Smooth muscle cell (in vitro differentiated cells): ENCODE measurements around the gene TMEM81. TPM values are rescaled to one million over a fixed set of nuclear protein-coding genes. Genes with fewer than 3 reads are reported as not detected.

Source experiments
- DNase-seq: peaks from one replicate; lab custom pipeline; 2025; ENCODE audit not compliant: unreplicated experiment; lab: John Stamatoyannopoulos, UW
- H2AFZ ChIP-seq: fragments of 200-600 bp; sonication (generic); 2 replicates; pipeline ENCODE4 v1.6.0; 2016; ENCODE audit warnings: antibody characterized with exemption, low read depth, mild to moderate bottlenecking
- H3F3A ChIP-seq: fragments of 200-600 bp; sonication (generic); 2 replicates; pipeline ENCODE4 v1.6.0; 2017; ENCODE audit warnings: antibody characterized with exemption, low read depth
- H3K27ac ChIP-seq: fragments of 200-600 bp; sonication (generic); 2 replicates; pipeline ENCODE4 v1.5.1; 2016; ENCODE audit warnings: low read depth, mild to moderate bottlenecking
- H3K27me3 ChIP-seq: fragments of 200-600 bp; sonication (generic); 2 replicates; pipeline ENCODE4 v1.6.1; 2016; ENCODE audit warnings: low read depth, mild to moderate bottlenecking
- H3K36me3 ChIP-seq: fragments of 200-600 bp; sonication (generic); 2 replicates; pipeline ENCODE4 v1.5.1; 2016; ENCODE audit warnings: low read depth
- H3K4me1 ChIP-seq: fragments of 200-600 bp; sonication (generic); 2 replicates; pipeline ENCODE4 v1.5.1; 2016; ENCODE audit warnings: low read depth
- H3K4me2 ChIP-seq: fragments of 200-600 bp; sonication (generic); 2 replicates; pipeline ENCODE4 v1.6.0; 2016; ENCODE audit warnings: mild to moderate bottlenecking
- H3K4me3 ChIP-seq: fragments of 200-600 bp; sonication (generic); 2 replicates; pipeline ENCODE4 v1.5.1; 2016; ENCODE audit warnings: mild to moderate bottlenecking
- H3K79me2 ChIP-seq: fragments of 200-600 bp; sonication (generic); 2 replicates; pipeline ENCODE4 v1.6.0; 2016; ENCODE audit warnings: low read depth, mild to moderate bottlenecking
- H3K9ac ChIP-seq: fragments of 200-600 bp; sonication (generic); 2 replicates; pipeline ENCODE4 v1.6.0; 2016; ENCODE audit warnings: low read depth
- H3K9me3 ChIP-seq: fragments of 200-600 bp; sonication (generic); replicated peaks from 2 replicates; pipeline ENCODE4 v1.5.1; 2016; ENCODE audit warnings: low read depth
- H4K20me1 ChIP-seq: fragments of 200-600 bp; sonication (generic); 2 replicates; pipeline ENCODE4 v1.6.0; 2016; ENCODE audit warnings: low read depth
- WGBS: methylation state at CpG from one replicate; pipeline ENCODE4 v1.1.7; 2016; ENCODE audit warnings: low lambda C conversion rate; 5-methylcytosine and 5-hydroxymethylcytosine counted together
- polyA plus RNA-seq: library from polyadenylated mRNA; unstranded; fragments of >200 nt; fragmentation: Nextera tagmentation; extraction: Ambion mirVana; gene quantifications from 2 replicates; pipeline ENCODE4 v1.2.1, GENCODE V29; 2016
- total RNA-seq: library from RNA; depleted of rRNA; stranded (reverse); fragments of >200 nt; gene quantifications from 2 replicates; pipeline ENCODE4 v1.2.3, GENCODE V29; 2014
- TF ChIP-seq, protein P1 (sequence below): fragments of 200-600 bp; sonication (generic); IDR thresholded peaks from 2 replicates; pipeline ENCODE4 v1.5.1; 2017; ENCODE audit warnings: borderline replicate concordance, mild to moderate bottlenecking, antibody characterized with exemption; ENCODE audit not compliant: insufficient read depth, poor library complexity, severe bottlenecking

TMEM81 gene
- total and polyA plus RNA-seq, 2 experiments from 2014 or later = 1.8 to 1.9 TPM

DNA sequence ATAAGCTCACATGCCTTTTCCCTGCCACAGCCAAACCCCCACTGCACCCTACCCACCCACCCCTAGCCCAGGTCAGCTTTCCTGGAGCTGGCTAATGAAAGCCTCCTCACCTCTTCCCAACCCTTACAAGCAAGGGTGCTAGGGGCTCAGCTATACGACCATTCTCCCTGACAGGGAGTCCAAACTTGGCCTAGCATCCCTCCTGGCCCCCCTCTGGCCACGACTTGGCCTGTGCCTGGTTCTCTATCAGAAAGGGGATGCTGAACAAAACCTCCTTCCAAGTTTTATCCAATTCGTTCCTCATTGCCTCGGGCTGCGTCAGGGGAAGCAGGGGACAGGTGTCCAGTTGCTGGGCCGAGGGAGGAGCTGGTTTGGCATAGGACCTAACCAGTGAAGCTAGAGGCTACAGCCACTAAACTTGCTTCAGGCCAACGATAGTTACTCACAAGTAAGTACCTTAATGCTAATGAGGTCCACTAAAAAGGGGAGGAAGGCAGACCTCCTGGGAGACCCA is 8.6 kb downstream of the TMEM81 start:
- H3F3A ChIP-seq = no peaks in the 10 kb centered on the region
- H4K20me1 ChIP-seq = no peaks in the 10 kb centered on the region
- TF ChIP-seq, protein P1, sequence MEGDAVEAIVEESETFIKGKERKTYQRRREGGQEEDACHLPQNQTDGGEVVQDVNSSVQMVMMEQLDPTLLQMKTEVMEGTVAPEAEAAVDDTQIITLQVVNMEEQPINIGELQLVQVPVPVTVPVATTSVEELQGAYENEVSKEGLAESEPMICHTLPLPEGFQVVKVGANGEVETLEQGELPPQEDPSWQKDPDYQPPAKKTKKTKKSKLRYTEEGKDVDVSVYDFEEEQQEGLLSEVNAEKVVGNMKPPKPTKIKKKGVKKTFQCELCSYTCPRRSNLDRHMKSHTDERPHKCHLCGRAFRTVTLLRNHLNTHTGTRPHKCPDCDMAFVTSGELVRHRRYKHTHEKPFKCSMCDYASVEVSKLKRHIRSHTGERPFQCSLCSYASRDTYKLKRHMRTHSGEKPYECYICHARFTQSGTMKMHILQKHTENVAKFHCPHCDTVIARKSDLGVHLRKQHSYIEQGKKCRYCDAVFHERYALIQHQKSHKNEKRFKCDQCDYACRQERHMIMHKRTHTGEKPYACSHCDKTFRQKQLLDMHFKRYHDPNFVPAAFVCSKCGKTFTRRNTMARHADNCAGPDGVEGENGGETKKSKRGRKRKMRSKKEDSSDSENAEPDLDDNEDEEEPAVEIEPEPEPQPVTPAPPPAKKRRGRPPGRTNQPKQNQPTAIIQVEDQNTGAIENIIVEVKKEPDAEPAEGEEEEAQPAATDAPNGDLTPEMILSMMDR = no peak
- no peaks in the 10 kb centered on the region for H3K36me3 ChIP-seq
- H3K4me3 ChIP-seq = no peak overlapping the region
- WGBS = 77% methylated on average over 7 of the region's 7 CpGs
- no peaks in the 10 kb centered on the region for H3K9me3 ChIP-seq
- H3K9ac ChIP-seq = no peak overlapping the region
- no peak for DNase-seq
- no peak overlapping the region for H3K27ac ChIP-seq
- H2AFZ ChIP-seq = no peak overlapping the region
- H3K4me2 ChIP-seq = no peak overlapping the region
- H3K4me1 ChIP-seq = no peaks in the 10 kb centered on the region
- no peaks in the 10 kb centered on the region for H3K27me3 ChIP-seq
- H3K79me2 ChIP-seq = no peaks in the 10 kb centered on the region

DNA sequence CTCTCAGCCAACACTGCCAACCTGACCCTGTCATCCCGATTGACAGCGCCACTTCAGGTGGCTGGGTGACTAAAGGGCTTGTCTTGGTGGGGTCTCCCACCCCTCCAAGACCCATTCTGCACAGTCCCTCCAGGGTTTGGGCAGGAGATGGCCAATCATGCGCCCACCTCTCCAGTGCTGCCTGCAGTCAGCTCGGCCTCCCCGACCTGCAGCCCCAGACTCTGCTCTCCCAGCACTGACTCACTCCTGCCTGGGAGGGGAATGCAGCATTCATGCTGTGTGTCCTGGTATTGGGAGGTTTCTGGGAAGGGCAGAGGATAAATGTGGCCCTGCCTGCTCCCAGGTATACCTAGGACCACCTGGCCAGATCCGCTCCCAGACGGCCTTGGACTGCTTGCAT is 9.7 kb downstream of the TMEM81 start:
- Histone ChIP-seq H3K4me2 (no peak overlapping the region), H3K9ac (no peak overlapping the region), H3K36me3 (no peaks in the 10 kb centered on the region), H3F3A (no peaks in the 10 kb centered on the region), H3K9me3 (no peaks in the 10 kb centered on the region), H3K4me1 (no peaks in the 10 kb centered on the region), H3K4me3 (no peak overlapping the region), H3K79me2 (no peaks in the 10 kb centered on the region), H2AFZ (no peak overlapping the region), H3K27me3 (no peaks in the 10 kb centered on the region), H3K27ac (no peak overlapping the region), H4K20me1 (no peaks in the 10 kb centered on the region)
- DNase-seq = no peak
- WGBS = 88% methylated on average over 7 of the region's 7 CpGs
- TF ChIP-seq, protein P1 = no peak

DNA sequence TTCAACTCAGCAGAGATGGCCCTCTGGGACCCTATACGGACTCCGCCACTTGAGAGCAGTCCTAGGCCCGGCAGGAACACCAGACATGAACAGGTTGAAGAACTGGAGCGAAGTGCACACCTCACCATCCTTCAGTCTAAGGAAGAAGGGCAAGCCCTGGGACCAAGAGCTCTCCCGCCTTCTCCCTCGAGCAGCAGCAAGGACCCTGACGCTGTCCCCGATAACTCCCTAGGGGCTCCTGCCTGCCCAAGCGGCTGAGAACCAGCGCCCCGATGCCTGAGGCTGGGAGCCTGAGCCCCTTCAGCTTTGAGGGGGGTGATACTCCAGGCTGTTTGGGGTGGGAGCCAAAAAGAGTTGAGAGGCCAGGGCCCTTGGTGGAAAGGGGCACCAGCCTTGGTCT is 10.2 kb downstream of the TMEM81 start:
- Histone ChIP-seq H3K4me1 (no peaks in the 10 kb centered on the region), H3K79me2 (no peaks in the 10 kb centered on the region), H3F3A (no peaks in the 10 kb centered on the region), H2AFZ (no peak overlapping the region), H3K4me2 (no peak overlapping the region), H3K27ac (no peak overlapping the region), H3K9ac (no peak overlapping the region), H3K9me3 (no peaks in the 10 kb centered on the region), H4K20me1 (no peaks in the 10 kb centered on the region), H3K27me3 (no peaks in the 10 kb centered on the region), H3K36me3 (no peaks in the 10 kb centered on the region), H3K4me3 (no peak overlapping the region)
- WGBS = 94% methylated on average over 11 of the region's 11 CpGs
- TF ChIP-seq, protein P1 = no peak
- DNase-seq = no peak

DNA sequence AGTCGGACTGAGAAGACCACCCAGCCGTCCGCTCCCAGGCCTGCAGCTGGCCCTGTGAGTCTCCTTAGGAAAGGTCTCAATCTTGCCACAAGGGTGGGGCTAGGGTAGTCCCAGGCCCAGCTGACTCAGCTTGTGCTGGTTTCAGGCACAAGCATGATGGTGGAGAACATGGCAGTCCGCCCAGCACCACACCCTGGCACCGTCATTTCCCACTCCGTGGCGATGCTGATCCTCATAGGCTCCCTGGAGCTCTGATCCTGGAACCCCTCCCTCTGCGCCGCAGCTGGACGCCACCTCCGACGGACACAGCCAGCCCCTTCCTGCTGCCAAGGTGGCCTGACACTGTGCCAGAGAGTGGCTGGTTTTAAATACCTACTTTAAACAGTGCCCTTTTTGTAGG is 10.7 kb downstream of the TMEM81 start:
- no peaks in the 10 kb centered on the region for H3K36me3 ChIP-seq
- no peak for DNase-seq
- TF ChIP-seq, protein P1 = no peak
- H3K27me3 ChIP-seq = no peaks in the 10 kb centered on the region
- H3K4me1 ChIP-seq = no peaks in the 10 kb centered on the region
- H3K9me3 ChIP-seq = no peaks in the 10 kb centered on the region
- no peak overlapping the region for H3K9ac ChIP-seq
- H3K79me2 ChIP-seq = no peaks in the 10 kb centered on the region
- no peak overlapping the region for H2AFZ ChIP-seq
- no peak overlapping the region for H3K27ac ChIP-seq
- H3K4me2 ChIP-seq = no peak overlapping the region
- H4K20me1 ChIP-seq = no peaks in the 10 kb centered on the region
- no peaks in the 10 kb centered on the region for H3F3A ChIP-seq
- no peak overlapping the region for H3K4me3 ChIP-seq
- WGBS = 88% methylated on average over 12 of the region's 12 CpGs
